GM13976 (cell line): ENCODE data around the gene JAK2.

Source experiments
- DNase-seq: peaks from one replicate; pipeline ENCODE4 v3.0.0; 2012; ENCODE audit warnings: low spot score
- CTCF ChIP-seq: IDR thresholded peaks from 2 replicates; pipeline ENCODE4 v1.5.1; 2012; ENCODE audit warnings: borderline replicate concordance, mild to moderate bottlenecking; ENCODE audit not compliant: insufficient read depth; ENCODE audit errors: extremely low read depth, missing control alignments, control extremely low read depth
- in situ Hi-C: fragments of 300-500 bp; cut with MboI; formaldehyde crosslinking; loops from one replicate; pipeline ENCODE4 v1.12.0; 2022; ENCODE audit warnings: low sequenced_read_pairs, mixed read lengths, inconsistent platforms; ENCODE audit not compliant: unreplicated experiment

JAK2 gene

DNA sequence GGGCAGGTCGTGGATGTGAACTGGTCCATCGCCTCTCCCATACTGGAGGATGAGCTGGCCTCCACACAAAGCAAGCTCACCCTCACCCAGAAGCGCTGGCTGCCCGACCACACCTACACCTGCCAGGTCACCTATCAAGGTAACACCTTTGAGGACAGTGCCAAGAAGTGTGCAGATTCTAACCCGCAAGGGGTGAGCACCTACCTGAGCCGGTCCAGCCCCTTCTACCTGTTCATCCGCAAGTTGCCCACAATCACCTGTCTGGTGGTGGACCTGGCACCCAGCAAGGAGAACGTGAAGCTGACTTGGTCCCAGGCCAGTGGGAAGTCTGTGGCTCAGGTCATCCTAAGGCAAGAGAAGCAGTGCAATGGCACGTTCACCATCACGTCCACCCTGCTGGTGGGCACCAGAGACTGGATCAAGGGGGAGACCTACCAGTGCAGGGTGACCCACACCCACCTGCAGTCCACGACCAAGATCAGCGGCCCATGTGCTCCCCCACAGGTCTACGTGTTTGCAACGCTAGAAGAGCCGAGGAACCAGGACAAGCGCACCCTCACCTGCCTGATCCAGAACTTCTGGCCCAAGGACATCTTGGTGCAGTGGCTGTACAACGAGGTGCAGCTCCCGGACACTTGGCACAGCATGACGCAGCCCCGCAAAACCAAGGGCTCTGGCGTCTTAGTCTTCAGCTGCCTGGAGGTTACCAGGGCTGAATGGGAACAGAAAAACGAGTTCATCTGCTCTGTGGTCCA lies 129.1 kb downstream of the JAK2 start:
- no peak for TF ChIP-seq CTCF
- no peak for DNase-seq
- in situ Hi-C loops = no loop called here

- no peak for DNase-seq
- TF ChIP-seq CTCF = no peak
- in situ Hi-C loops = no loop called here
Observed at GRCh38 chr9:5122116-5122515, 137.0 kb downstream of the JAK2 start.

DNA sequence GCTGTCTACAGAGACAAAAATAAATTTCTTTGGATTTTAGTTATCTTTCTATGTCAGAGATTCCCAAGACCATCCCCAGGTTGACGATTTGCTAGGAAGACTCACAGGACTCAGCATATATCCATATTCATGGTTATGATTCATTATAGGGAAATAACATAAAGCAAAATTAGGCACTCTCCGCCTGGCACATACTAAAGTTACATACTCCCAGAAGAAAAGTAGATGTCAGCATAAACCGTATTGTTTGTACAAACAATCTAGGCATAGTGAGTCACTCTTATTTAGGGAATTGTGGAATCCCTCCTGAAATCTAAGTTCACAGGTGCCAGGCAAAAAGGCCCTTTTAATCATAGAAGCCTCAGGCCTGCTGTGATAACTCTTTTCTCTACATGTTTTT lies 137.4 kb downstream of the JAK2 start:
- TF ChIP-seq CTCF = no peak
- in situ Hi-C loops = no loop called here
- no peak for DNase-seq

DNA sequence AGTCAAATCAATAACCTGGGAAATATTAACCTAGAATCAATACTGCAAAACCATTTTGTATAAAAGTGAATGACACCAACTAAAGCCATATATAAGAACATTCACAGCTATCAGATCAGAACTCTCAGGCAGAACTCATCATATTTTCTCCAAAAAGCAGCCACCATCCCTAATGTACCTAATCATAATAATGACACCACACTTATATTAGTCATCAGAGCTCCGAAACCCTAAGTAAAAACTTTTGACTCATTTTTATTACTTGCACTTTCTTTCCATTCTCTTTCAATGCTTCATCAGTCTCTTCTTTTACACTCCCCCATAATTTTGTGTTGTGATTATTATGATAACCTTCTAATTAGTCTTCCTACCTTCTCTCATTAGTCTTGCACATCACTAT lies 155.1 kb downstream of the JAK2 start:
- in situ Hi-C loops = no loop called here
- TF ChIP-seq CTCF = no peak
- no peak for DNase-seq

GRCh38 chr9:5144217-5144616 lies 159.1 kb downstream of the JAK2 start:
- TF ChIP-seq CTCF = no peak
- in situ Hi-C loops = no loop called here
- DNase-seq = no peak

- TF ChIP-seq CTCF = no peak
- DNase-seq = no peak
- in situ Hi-C loops = no loop called here
Observed at GRCh38 chr9:5146241-5146640, 161.2 kb downstream of the JAK2 start.
